Trophoblast cell (in vitro differentiated cells and primary cell): ENCODE measurements around the gene SMIM1.

Experiments used
- DNase-seq, 2 donors: peaks; one replicate each; pipeline ENCODE4 v3.0.0-alpha.2; 2016
- H2AFZ ChIP-seq: 2 replicates; pipeline ENCODE4 v1.6.1; 2013; ENCODE audit warnings: low read length, moderate library complexity, mild to moderate bottlenecking; ENCODE audit not compliant: insufficient read depth, poor library complexity
- H2AK5ac ChIP-seq: 2 replicates; pipeline ENCODE4 v1.6.1; 2013; ENCODE audit warnings: mild to moderate bottlenecking, low read length
- H2BK120ac ChIP-seq: 2 replicates; pipeline ENCODE4 v1.6.1; 2013; ENCODE audit warnings: low read length, mild to moderate bottlenecking, moderate library complexity; ENCODE audit not compliant: insufficient read depth, poor library complexity
- H2BK12ac ChIP-seq: 2 replicates; pipeline ENCODE4 v1.6.1; 2013; ENCODE audit warnings: mild to moderate bottlenecking, low read length, moderate library complexity
- H2BK5ac ChIP-seq: 2 replicates; pipeline ENCODE4 v1.6.1; 2013; ENCODE audit warnings: low read length, low read depth, moderate library complexity, mild to moderate bottlenecking; ENCODE audit not compliant: poor library complexity
- H3K14ac ChIP-seq: 2 replicates; pipeline ENCODE4 v1.6.1; 2013; ENCODE audit warnings: mild to moderate bottlenecking, low read length
- H3K18ac ChIP-seq: 2 replicates; pipeline ENCODE4 v1.6.1; 2013; ENCODE audit warnings: mild to moderate bottlenecking, low read length
- H3K23ac ChIP-seq: 2 replicates; pipeline ENCODE4 v1.6.1; 2013; ENCODE audit warnings: low read length
- H3K27ac ChIP-seq: 2 replicates; pipeline ENCODE4 v1.5.1; 2013; ENCODE audit warnings: low read depth, mild to moderate bottlenecking, inconsistent platforms, low read length, moderate library complexity
- H3K27me3 ChIP-seq: 2 replicates; pipeline ENCODE4 v1.6.1; 2013; ENCODE audit warnings: inconsistent platforms, mild to moderate bottlenecking, low read length, moderate library complexity; ENCODE audit not compliant: insufficient read depth
- H3K36me3 ChIP-seq, 2 experiments: 1 replicate in 1 of 2; 2 replicates in 1 of 2; pipeline ENCODE4 v1.6.1; 2013; ENCODE audit warnings: low read length in 2 of 2, mild to moderate bottlenecking in 2 of 2, moderate library complexity in 1 of 2; ENCODE audit not compliant: insufficient read depth in 2 of 2, control insufficient read depth in 1 of 2
- H3K4ac ChIP-seq: 2 replicates; pipeline ENCODE4 v1.6.1; 2013; ENCODE audit warnings: low read depth, mild to moderate bottlenecking, low read length, moderate library complexity
- H3K4me1 ChIP-seq, 2 experiments: 1 replicate in 1 of 2; 2 replicates in 1 of 2; pipeline ENCODE4 v1.6.1; 2013; ENCODE audit warnings: low read length in 2 of 2, mild to moderate bottlenecking in 2 of 2, moderate library complexity in 1 of 2; ENCODE audit not compliant: insufficient read depth in 2 of 2, control insufficient read depth in 1 of 2
- H3K4me2 ChIP-seq: 2 replicates; pipeline ENCODE4 v1.6.1; 2013; ENCODE audit warnings: inconsistent platforms, mild to moderate bottlenecking, low read length, moderate library complexity
- H3K4me3 ChIP-seq: 2 replicates; pipeline ENCODE4 v1.5.1; 2013; ENCODE audit warnings: mild to moderate bottlenecking, low read depth, low read length, inconsistent platforms
- H3K79me1 ChIP-seq: one replicate; pipeline ENCODE4 v1.6.1; 2013; ENCODE audit warnings: low read length
- H3K79me2 ChIP-seq: 2 replicates; pipeline ENCODE4 v1.6.1; 2013; ENCODE audit warnings: low read length, mild to moderate bottlenecking; ENCODE audit not compliant: control insufficient read depth, insufficient read depth, poor library complexity
- H3K9ac ChIP-seq: 2 replicates; pipeline ENCODE4 v1.6.1; 2013; ENCODE audit warnings: mild to moderate bottlenecking, low read length
- H3K9me3 ChIP-seq: 2 replicates; pipeline ENCODE4 v1.6.1; 2013; ENCODE audit warnings: low read depth, mild to moderate bottlenecking, control low read depth, inconsistent platforms, low read length; ENCODE audit not compliant: insufficient read depth
- H4K12ac ChIP-seq: 2 replicates; pipeline ENCODE4 v1.6.1; 2013; ENCODE audit warnings: low read depth, mild to moderate bottlenecking, low read length, moderate library complexity
- H4K8ac ChIP-seq: 2 replicates; pipeline ENCODE4 v1.6.1; 2013; ENCODE audit warnings: low read depth, mild to moderate bottlenecking, low read length, moderate library complexity
- H4K91ac ChIP-seq: one replicate; pipeline ENCODE4 v1.6.1; 2013; ENCODE audit warnings: low read depth, mild to moderate bottlenecking, low read length, moderate library complexity
- WGBS: extraction: QIAGEN DNeasy Blood & Tissue Kit; methylation state at CpG from one replicate; pipeline ENCODE4 v1.1.7; 2013; ENCODE audit warnings: missing lambda C conversion rate; ENCODE audit not compliant: insufficient read length, insufficient coverage; ENCODE audit errors: extremely low coverage; 5-methylcytosine and 5-hydroxymethylcytosine counted together

The SMIM1 gene

DNA sequence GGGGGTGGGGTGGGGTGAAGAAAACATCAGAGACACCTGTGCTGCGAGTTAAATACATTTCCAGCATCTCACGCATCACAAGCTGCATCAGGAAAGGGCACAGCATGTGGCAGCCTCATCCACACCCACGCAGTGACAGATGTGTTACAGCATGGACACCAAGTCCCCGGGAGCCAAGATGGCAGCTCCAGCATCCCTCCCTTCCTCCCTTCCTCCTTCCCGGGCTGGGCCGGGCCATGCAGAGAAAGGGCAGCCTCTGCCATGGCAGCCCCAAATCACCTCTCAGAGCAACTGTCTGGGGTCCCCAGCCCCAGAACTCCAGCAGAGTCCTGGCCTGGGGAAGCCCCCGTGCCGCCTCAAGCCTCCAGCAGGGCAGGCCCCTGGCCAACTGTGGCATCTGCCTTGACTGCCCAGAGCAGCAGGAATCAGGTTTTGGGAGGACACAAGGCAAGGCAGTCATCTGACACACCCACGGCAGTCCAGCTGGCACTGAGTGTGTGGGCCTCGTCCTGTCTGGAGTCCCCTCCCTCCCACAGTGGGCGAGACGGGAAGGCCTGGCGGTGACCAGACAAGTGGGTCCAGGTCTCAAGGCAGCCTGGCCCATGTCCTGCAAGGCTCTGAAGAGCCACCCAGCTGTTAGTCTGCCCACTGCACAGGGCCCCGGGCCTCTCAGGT is 6.2 kb downstream of the SMIM1 start:
- H3K14ac ChIP-seq, result no peak overlapping the region
- H3K79me2 ChIP-seq, result no peaks in the 10 kb centered on the region
- H3K4me1 ChIP-seq, result peaks cover 8 to 18% of the 10 kb centered on the region in 2 experiments
- no peaks in the 10 kb centered on the region for H3K27me3 ChIP-seq
- H3K27ac ChIP-seq, result no peak overlapping the region
- no peak overlapping the region for H2BK5ac ChIP-seq
- H4K8ac ChIP-seq, result no peak overlapping the region
- H3K18ac ChIP-seq, result no peak overlapping the region
- H2AK5ac ChIP-seq, result no peak overlapping the region
- H3K23ac ChIP-seq, result no peak overlapping the region
- WGBS, result no CpG with 5 or more reads among the region's 14 CpGs
- H3K4me3 ChIP-seq, result no peak overlapping the region
- H3K79me1 ChIP-seq, result no peaks in the 10 kb centered on the region
- H3K9me3 ChIP-seq, result no peaks in the 10 kb centered on the region
- H4K91ac ChIP-seq, result no peak overlapping the region
- no peak overlapping the region for H3K9ac ChIP-seq
- H2AFZ ChIP-seq, result no peak overlapping the region
- H2BK120ac ChIP-seq, result no peak overlapping the region
- H3K4me2 ChIP-seq, result no peak overlapping the region
- no peak overlapping the region for H2BK12ac ChIP-seq
- H4K12ac ChIP-seq, result no peak overlapping the region
- H3K36me3 ChIP-seq, result peaks cover 49 to 57% of the 10 kb centered on the region in 2 experiments
- H3K4ac ChIP-seq, result no peak overlapping the region
- no peak for DNase-seq

- Histone ChIP-seq H3K79me2 (no peaks in the 10 kb centered on the region), H3K23ac (no peak overlapping the region), H4K12ac (no peak overlapping the region), H3K4me1 (peaks cover 6 to 14% of the 10 kb centered on the region in 2 experiments), H3K4me3 (no peak overlapping the region), H3K18ac (no peak overlapping the region), H3K14ac (no peak overlapping the region), H4K91ac (no peak overlapping the region), H3K9me3 (no peaks in the 10 kb centered on the region), H4K8ac (no peak overlapping the region), H3K9ac (no peak overlapping the region), H3K27me3 (no peaks in the 10 kb centered on the region), H2AK5ac (no peak overlapping the region), H2BK5ac (no peak overlapping the region), H2BK12ac (no peak overlapping the region), H3K79me1 (no peaks in the 10 kb centered on the region), H2BK120ac (no peak overlapping the region), H3K27ac (no peak overlapping the region), H3K4ac (no peak overlapping the region), H3K4me2 (no peak overlapping the region), H3K36me3 (peaks cover 56 to 63% of the 10 kb centered on the region in 2 experiments), H2AFZ (no peak overlapping the region)
- no CpG with 5 or more reads among the region's 23 CpGs for WGBS
- DNase-seq, result no peak
Observed at GRCh38 chr1:3779265-3779911, 6.8 kb downstream of the SMIM1 start.

DNA sequence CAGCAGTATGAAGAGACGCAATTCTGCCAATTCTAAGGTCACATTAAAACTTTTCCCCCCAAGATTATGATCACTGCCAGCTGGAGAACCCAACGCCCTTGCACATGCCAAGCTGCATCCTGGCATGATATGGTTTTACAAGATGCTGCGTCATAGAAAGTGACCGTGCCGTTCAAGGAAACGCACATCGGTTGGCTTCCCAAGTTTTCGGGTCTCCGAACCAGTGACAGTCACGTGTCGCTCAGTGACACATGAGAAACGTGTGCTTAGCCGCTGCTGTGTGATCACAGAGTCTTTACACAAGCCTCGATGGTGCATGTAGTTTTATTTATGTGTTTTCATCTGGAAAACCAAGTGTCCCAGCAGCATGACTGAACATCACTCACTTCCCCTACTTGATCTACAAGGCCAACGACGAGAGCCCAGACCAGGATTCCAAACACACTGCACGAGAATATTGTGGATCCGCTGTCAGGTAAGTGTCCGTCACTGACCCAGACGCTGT is 7.4 kb downstream of the SMIM1 start:
- Histone ChIP-seq H3K36me3 (peaks cover 62 to 68% of the 10 kb centered on the region in 2 experiments), H3K9ac (no peak overlapping the region), H2BK120ac (no peak overlapping the region), H3K4me1 (peaks cover 4 to 10% of the 10 kb centered on the region in 2 experiments), H3K79me2 (no peaks in the 10 kb centered on the region), H3K14ac (no peak overlapping the region), H3K9me3 (no peaks in the 10 kb centered on the region), H2AK5ac (no peak overlapping the region), H2AFZ (no peak overlapping the region), H3K4me2 (no peak overlapping the region), H3K27ac (no peak overlapping the region), H3K4ac (no peak overlapping the region), H3K18ac (no peak overlapping the region), H3K23ac (no peak overlapping the region), H3K27me3 (no peaks in the 10 kb centered on the region), H2BK5ac (no peak overlapping the region), H3K4me3 (no peak overlapping the region), H4K8ac (no peak overlapping the region), H3K79me1 (no peaks in the 10 kb centered on the region), H2BK12ac (no peak overlapping the region), H4K12ac (no peak overlapping the region), H4K91ac (no peak overlapping the region)
- no peak for DNase-seq
- WGBS, result no CpG with 5 or more reads among the region's 20 CpGs

- no peak overlapping the region for H3K4me2 ChIP-seq
- no CpG with 5 or more reads among the region's 21 CpGs for WGBS
- H2AK5ac ChIP-seq, result no peak overlapping the region
- no peak overlapping the region for H3K14ac ChIP-seq
- H2BK120ac ChIP-seq, result no peak overlapping the region
- no peak overlapping the region for H3K4ac ChIP-seq
- H3K18ac ChIP-seq, result no peak overlapping the region
- H4K8ac ChIP-seq, result no peak overlapping the region
- peaks cover 0 to under 1% of the 10 kb centered on the region in 2 experiments for H3K4me1 ChIP-seq
- no peak overlapping the region for H3K4me3 ChIP-seq
- H2BK12ac ChIP-seq, result no peak overlapping the region
- no peak overlapping the region for H3K9ac ChIP-seq
- no peak overlapping the region for H3K23ac ChIP-seq
- no peaks in the 10 kb centered on the region for H3K79me2 ChIP-seq
- no peaks in the 10 kb centered on the region for H3K9me3 ChIP-seq
- H2BK5ac ChIP-seq, result no peak overlapping the region
- no peak overlapping the region for H2AFZ ChIP-seq
- H4K91ac ChIP-seq, result no peak overlapping the region
- no peaks in the 10 kb centered on the region for H3K27me3 ChIP-seq
- H4K12ac ChIP-seq, result no peak overlapping the region
- peaks cover 67 to 75% of the 10 kb centered on the region in 2 experiments for H3K36me3 ChIP-seq
- no peak for DNase-seq
- H3K27ac ChIP-seq, result no peak overlapping the region
- no peaks in the 10 kb centered on the region for H3K79me1 ChIP-seq
Observed at GRCh38 chr1:3780901-3781300, 8.4 kb downstream of the SMIM1 start.
